ENCODE data around the gene LRFN4. TPM values are rescaled to one million over a fixed set of nuclear protein-coding genes. Genes with fewer than 3 reads are reported as not detected.

Gene LRFN4
- total RNA-seq, 1 donor from 2014 or later: 3.8 TPM

GRCh38 chr11:66864172-66864901, 7.5 kb downstream of the LRFN4 start:
- Mint-ChIP-seq H3K27me3 (no peaks in the 10 kb centered on the region), H3K4me3 (no peak overlapping the region), H3K27ac (no peak overlapping the region), H3K4me1 (peaks cover 16% of the 10 kb centered on the region), H3K36me3 (ENCODE audit: low read depth) (no peaks in the 10 kb centered on the region), H3K9me3 (no peaks in the 10 kb centered on the region)
- ATAC-seq (ENCODE audit: low read depth) (no peak), DNase-seq (no peak)
- TF ChIP-seq CTCF (IDR thresholded peaks at IDR 0.05): no peak
- ChIA-PET CTCF (no interaction called here), POLR2A (interaction anchor here (0.5 to 0.9 kb wide), 2 partner anchors 8 to 398 kb away, joined by 5 read pairs; no protein-coding TSS in a partner anchor)
- intact Hi-C loops (cut with micrococcal nuclease): no loop called here

DNA sequence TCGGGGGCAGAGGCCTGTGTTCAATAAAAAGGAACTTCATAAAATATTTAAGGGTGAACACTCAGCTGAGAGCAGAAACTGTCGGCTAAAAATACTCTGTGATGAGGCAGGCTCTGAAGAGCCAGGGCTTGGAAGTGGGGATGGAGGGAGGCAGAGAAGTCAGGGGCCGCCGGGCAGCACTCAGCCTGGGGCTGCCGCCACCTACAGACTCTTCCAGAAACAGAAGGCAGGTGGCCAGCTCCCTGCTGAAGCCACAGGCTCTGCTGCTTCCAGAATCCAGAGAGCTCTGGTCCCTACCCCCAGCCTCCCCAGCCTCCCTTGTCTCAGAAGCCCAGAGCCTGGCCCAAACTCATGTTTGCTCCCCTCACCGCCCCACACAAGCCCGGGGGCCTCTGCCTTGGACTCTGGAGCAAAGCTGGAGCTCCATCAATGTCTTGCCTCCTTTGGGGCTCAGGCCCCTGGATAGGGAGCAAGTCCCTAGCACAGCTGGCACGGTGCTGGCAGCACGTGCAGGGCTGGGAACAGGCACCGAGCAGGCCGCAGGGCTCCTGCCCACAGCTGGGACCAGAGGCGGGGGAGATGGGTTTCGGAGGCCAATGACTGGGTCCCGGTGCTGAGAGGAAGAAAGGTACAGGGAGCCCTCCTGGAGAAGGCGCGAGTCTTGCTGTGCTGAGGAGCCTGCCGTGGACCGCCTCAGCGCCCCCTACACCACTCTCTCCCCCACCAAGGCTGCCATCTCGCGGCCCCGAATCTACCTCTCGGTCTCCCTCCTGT, 8.2 kb downstream of the LRFN4 start:
- Mint-ChIP-seq H3K9me3 (no peaks in the 10 kb centered on the region), H3K4me1 (peaks cover 16% of the 10 kb centered on the region), H3K27ac (no peak overlapping the region), H3K4me3 (no peak overlapping the region), H3K36me3 (ENCODE audit: low read depth) (no peaks in the 10 kb centered on the region), H3K27me3 (no peaks in the 10 kb centered on the region)
- intact Hi-C loops (cut with micrococcal nuclease): no loop called here
- ATAC-seq (ENCODE audit: low read depth) (no peak), DNase-seq (no peak)
- no peak for TF ChIP-seq CTCF (IDR thresholded peaks at IDR 0.05)
- ChIA-PET POLR2A (interaction anchor here (0.5 to 0.9 kb wide), 2 partner anchors 9 to 399 kb away, joined by 5 read pairs; no protein-coding TSS in a partner anchor), CTCF (no interaction called here)

DNA sequence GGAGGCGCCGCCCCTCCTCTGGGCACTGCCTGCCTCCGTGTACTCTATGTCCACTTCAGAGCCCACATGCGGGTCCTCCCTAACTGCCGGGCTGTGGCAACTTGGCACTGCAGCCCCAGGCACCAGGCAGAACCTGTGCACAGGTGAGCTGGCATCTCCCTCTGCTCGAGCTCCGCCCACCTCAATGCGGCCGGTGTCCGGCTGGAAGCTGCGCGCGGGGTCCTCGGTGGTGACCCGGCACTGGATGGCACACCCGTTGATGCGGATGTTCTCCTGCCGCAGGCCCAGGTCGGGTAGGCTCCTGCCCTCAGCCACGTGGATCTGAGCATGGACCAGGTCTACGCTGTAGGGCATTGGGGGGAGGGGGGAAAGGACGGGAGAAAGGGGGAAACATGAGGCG, 9.1 kb downstream of the LRFN4 start:
- H3K36me3 Mint-ChIP-seq (ENCODE audit: low read depth): no peaks in the 10 kb centered on the region
- H3K4me1 Mint-ChIP-seq: peaks cover 16% of the 10 kb centered on the region
- intact Hi-C loops (cut with micrococcal nuclease): no loop called here
- no peak overlapping the region for H3K27ac Mint-ChIP-seq
- no peak overlapping the region for H3K4me3 Mint-ChIP-seq
- TF ChIP-seq CTCF (IDR thresholded peaks at IDR 0.05): no peak
- no peak for DNase-seq
- no peak for ATAC-seq (ENCODE audit: low read depth)
- no peaks in the 10 kb centered on the region for H3K27me3 Mint-ChIP-seq
- no peaks in the 10 kb centered on the region for H3K9me3 Mint-ChIP-seq
- ChIA-PET CTCF (no interaction called here), POLR2A (no interaction called here)

DNA sequence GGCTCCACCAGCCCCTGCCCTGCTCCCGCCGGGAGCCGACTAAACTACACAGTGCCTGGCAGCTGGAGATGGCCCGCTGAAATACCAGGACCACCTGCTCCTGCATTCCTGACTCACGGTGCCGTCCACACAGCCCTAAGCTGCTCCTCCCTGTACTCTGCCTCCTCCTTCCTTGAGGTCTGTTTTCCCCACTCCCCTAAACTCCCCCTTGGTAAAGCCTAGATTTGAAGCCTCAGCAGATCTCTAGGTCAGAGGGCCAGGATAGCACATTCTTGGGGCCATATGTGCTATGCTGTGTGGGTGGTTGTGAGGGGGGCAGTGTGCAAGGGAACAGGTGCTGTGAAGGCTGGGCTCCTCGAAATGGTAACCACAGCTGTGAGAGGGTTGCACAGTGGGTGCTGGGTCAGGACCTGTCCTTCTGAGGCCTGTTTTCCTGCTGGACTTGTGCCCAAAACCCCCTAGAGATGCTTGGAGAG, 9.7 kb downstream of the LRFN4 start:
- no peak for DNase-seq
- ATAC-seq (ENCODE audit: low read depth): no peak
- no peaks in the 10 kb centered on the region for H3K27me3 Mint-ChIP-seq
- H3K4me3 Mint-ChIP-seq: no peak overlapping the region
- intact Hi-C loops (cut with micrococcal nuclease): no loop called here
- POLR2A ChIA-PET: interaction anchor here (1.8 kb wide), 1 partner anchor 23 kb away, joined by 6 read pairs; the partner anchor contains the start of gene RCE1
- CTCF ChIA-PET: no interaction called here
- H3K4me1 Mint-ChIP-seq: peaks cover 16% of the 10 kb centered on the region
- no peaks in the 10 kb centered on the region for H3K36me3 Mint-ChIP-seq (ENCODE audit: low read depth)
- TF ChIP-seq CTCF (IDR thresholded peaks at IDR 0.05): no peak
- no peaks in the 10 kb centered on the region for H3K9me3 Mint-ChIP-seq
- H3K27ac Mint-ChIP-seq: no peak overlapping the region

Measured in activated B cell treated with CpG ODN at 0.5 μM for 24 hours (primary cell).